Uterus (tissue), 2 donors: ENCODE measurements around the gene SLC22A7.

ENCODE experiments used
- POLR2A ChIP-seq, 2 donors: fragments of 450-650 bp; IDR thresholded peaks; one replicate each; pipeline ENCODE4 v1.6.1; 2016; ENCODE audit warnings: antibody characterized with exemption in 2 of 2, mild to moderate bottlenecking in 1 of 2, moderate library complexity in 1 of 2
- TF ChIP-seq, protein P1 (sequence below), 4 experiments: fragments of 200-600 bp in 2 of 4; fragments of 450-650 bp in 2 of 4; sonication (generic) in 2 of 4; IDR thresholded peaks; one replicate each; pipeline ENCODE4 v1.5.1; 2016 to 2019; ENCODE audit warnings: antibody characterized with exemption in 4 of 4, mild to moderate bottlenecking in 2 of 4, moderate library complexity in 1 of 4

DNA sequence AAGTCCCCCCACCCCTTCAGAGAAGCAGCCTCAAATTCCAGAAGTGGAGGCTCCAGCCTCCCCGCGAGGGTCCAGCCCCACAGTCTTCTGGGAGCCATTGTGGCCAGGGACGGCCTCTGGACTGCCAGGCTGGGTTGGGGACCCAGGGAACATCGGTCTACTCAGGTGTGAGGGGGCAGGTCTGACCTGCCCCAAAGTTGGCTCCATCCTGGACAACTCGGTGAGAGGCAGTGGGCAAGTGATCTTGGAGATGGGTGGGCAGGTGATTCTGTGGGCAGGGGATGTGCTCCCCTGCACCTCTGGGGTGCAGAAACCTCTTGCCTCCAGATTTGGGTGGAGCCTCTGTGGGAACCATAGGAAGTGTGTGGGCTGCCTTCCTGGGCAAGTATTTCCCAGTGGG, 12.2 kb upstream of the SLC22A7 start:
- TF ChIP-seq, protein P1, sequence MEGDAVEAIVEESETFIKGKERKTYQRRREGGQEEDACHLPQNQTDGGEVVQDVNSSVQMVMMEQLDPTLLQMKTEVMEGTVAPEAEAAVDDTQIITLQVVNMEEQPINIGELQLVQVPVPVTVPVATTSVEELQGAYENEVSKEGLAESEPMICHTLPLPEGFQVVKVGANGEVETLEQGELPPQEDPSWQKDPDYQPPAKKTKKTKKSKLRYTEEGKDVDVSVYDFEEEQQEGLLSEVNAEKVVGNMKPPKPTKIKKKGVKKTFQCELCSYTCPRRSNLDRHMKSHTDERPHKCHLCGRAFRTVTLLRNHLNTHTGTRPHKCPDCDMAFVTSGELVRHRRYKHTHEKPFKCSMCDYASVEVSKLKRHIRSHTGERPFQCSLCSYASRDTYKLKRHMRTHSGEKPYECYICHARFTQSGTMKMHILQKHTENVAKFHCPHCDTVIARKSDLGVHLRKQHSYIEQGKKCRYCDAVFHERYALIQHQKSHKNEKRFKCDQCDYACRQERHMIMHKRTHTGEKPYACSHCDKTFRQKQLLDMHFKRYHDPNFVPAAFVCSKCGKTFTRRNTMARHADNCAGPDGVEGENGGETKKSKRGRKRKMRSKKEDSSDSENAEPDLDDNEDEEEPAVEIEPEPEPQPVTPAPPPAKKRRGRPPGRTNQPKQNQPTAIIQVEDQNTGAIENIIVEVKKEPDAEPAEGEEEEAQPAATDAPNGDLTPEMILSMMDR (IDR thresholded peaks at IDR 0.05) = no peak
- no peak for TF ChIP-seq POLR2A (IDR thresholded peaks at IDR 0.05)
